RWPE1 (cell line): Measurements from ENCODE around the gene JUNB.
"Not testable (repeated sequence)": the region's sequence is repeated elsewhere in the genome, so short reads cannot be mapped to it uniquely, and the experiment has no call there.

Experiments used
- CTCF ChIA-PET: fragments of 350-600 bp; sonication (Branson Sonifier 250); formaldehyde crosslinking; extraction: SDS; loops from one replicate; lab custom pipeline; 2021; lab: Yijun Ruan, JAX
- POLR2A ChIA-PET: fragments of 400-600 bp; formaldehyde crosslinking; extraction: SDS; loops from one replicate; lab custom pipeline; 2020; ENCODE audit warnings: antibody characterized with exemption; ENCODE audit not compliant: low non-redundant PET; lab: Yijun Ruan, JAX
- DNase-seq: peaks from one replicate; pipeline ENCODE4 v3.0.0; 2012; ENCODE audit warnings: low spot score
- H3K27ac ChIP-seq: fragments of 450-650 bp; 2 replicates; pipeline ENCODE4 v1.5.1; 2017
- CTCF ChIP-seq: fragments of 450-650 bp; conservative IDR thresholded peaks from 2 replicates; pipeline ENCODE4 v1.5.1; 2017; ENCODE audit warnings: low read depth, mild to moderate bottlenecking

The JUNB gene

GRCh38 chr19:12804051-12804450 is 12.8 kb downstream of the JUNB start:
- ChIA-PET CTCF (interaction anchor here (0.7 to 1.0 kb wide), 2 partner anchors 43 to 73 kb away, joined by 3 read pairs; no protein-coding TSS in a partner anchor), POLR2A (no interaction called here)

GRCh38 chr19:12806242-12807081 is 15.2 kb downstream of the JUNB start, which contains the start of gene RNASEH2A:
Gene RNASEH2A (plus strand): TSS chr19:12806584. CDS start chr19:12806674, 90 bp downstream.
- ChIA-PET CTCF (interaction anchor here (0.6 to 1.2 kb wide), 4 partner anchors 29 to 1037 kb away, joined by 3 to 4 read pairs (median 3); no protein-coding TSS in a partner anchor), POLR2A (interaction anchor here (0.6 kb wide), 1 partner anchor 115 kb away, joined by 4 read pairs; no protein-coding TSS in a partner anchor)
- TF ChIP-seq CTCF: no peak
- H3K27ac ChIP-seq: peak within 1 kb of the TSS; percentile 76
- peak; percentile 88 for DNase-seq

More at GRCh38 chr19:12804051-12804450, 12.8 kb downstream of the JUNB start:
- H3K27ac ChIP-seq: no peak overlapping the region
- TF ChIP-seq CTCF: no peak
- DNase-seq: no peak

GRCh38 chr19:12815088-12815487 is 23.8 kb downstream of the JUNB start:
- TF ChIP-seq CTCF: no peak
- H3K27ac ChIP-seq: no peak overlapping the region
- POLR2A ChIA-PET: no interaction called here
- CTCF ChIA-PET: no interaction called here
- DNase-seq: no peak

- H3K27ac ChIP-seq, POLR2A ChIA-PET, DNase-seq: not testable (repeated sequence)
- CTCF ChIA-PET: interaction anchor here (0.6 kb wide), 1 partner anchor 8 kb away, joined by 8 read pairs; no protein-coding TSS in a partner anchor
Measured at GRCh38 chr19:12817188-12817587, 25.9 kb downstream of the JUNB start.

GRCh38 chr19:12817810-12818209 is 26.5 kb downstream of the JUNB start:
- CTCF ChIA-PET, H3K27ac ChIP-seq, DNase-seq, POLR2A ChIA-PET: not testable (repeated sequence)

GRCh38 chr19:12821761-12822160 is 30.5 kb downstream of the JUNB start:
- ChIA-PET POLR2A (no interaction called here), CTCF (no interaction called here)
- DNase-seq: no peak
- no peak overlapping the region for H3K27ac ChIP-seq
- TF ChIP-seq CTCF: no peak

- POLR2A ChIA-PET: no interaction called here
- CTCF ChIA-PET: interaction anchor here (0.5 to 1.7 kb wide), 3 partner anchors 8 to 31 kb away, joined by 3 to 8 read pairs (median 6); no protein-coding TSS in a partner anchor
Measured at GRCh38 chr19:12825254-12826131, 34.2 kb downstream of the JUNB start.

More at GRCh38 chr19:12825254-12826131, 34.2 kb downstream of the JUNB start:
- TF ChIP-seq CTCF: peak; percentile 29; the same call in 1 of the 2 replicates
- DNase-seq: no peak
- H3K27ac ChIP-seq: no peak overlapping the region
